Measurements from ENCODE around the gene LRRK1. TPM values are rescaled to one million over a fixed set of nuclear protein-coding genes. Genes with fewer than 3 reads are reported as not detected.

Gene LRRK1
- total and polyA plus RNA-seq, 2 donors (not counting 1 experiment from before 2014, with no cell fraction given): 19.8 to 53.0 TPM

- Histone ChIP-seq H4K20me1 (ENCODE audit: control insufficient read depth, insufficient read depth, low read length, poor library complexity, severe bottlenecking) (no peaks in the 10 kb centered on the region), H3K4me3 (ENCODE audit: control extremely low read depth in 1 of 5, extremely low read depth in 1 of 5, insufficient read depth in 1 of 5, low read depth in 2 of 5, low read length in 4 of 5) (no peak overlapping the region), H3K4me1 (ENCODE audit: control insufficient read depth in 2 of 2, insufficient read depth in 2 of 2, low read length in 2 of 2) (no peaks in the 10 kb centered on the region), H3K79me2 (ENCODE audit: control insufficient read depth, insufficient read depth, low read length) (no peaks in the 10 kb centered on the region), H2AFZ (ENCODE audit: insufficient read depth, low read depth, low read length, poor library complexity, severe bottlenecking) (no peak overlapping the region), H3K9ac (ENCODE audit: low read length) (no peak overlapping the region), H3K27ac (ENCODE audit: low read length in 2 of 2) (no peak overlapping the region), H3K4me2 (replicated peaks; ENCODE audit: low read depth, low read length, poor library complexity, severe bottlenecking) (no peak overlapping the region), H3K36me3 (replicated peaks in 1 of 2; ENCODE audit: control extremely low read depth in 1 of 2, control insufficient read depth in 1 of 2, extremely low read depth in 1 of 2, insufficient read depth in 2 of 2, low read length in 1 of 2) (no peaks in the 10 kb centered on the region), H3K9me3 (ENCODE audit: control extremely low read depth in 1 of 3, control insufficient read depth in 2 of 3, insufficient read depth in 1 of 3, low read length in 2 of 3) (no peaks in the 10 kb centered on the region), H3K27me3 (replicated peaks in 1 of 4; ENCODE audit: control extremely low read depth in 1 of 4, control insufficient read depth in 3 of 4, insufficient read depth in 4 of 4, low read length in 3 of 4) (peaks cover 0 to 51% (median 7%) of the 10 kb centered on the region in 4 experiments)
- peaks cover 61% of the 10 kb centered on the region for H3K27me3 Mint-ChIP-seq
- WGBS (ENCODE audit: insufficient coverage): 80% methylated on average over 2 of the region's 6 CpGs
- ChIA-PET POLR2A (no interaction called here), CTCF (no interaction called here)
- H3K9me3 Mint-ChIP-seq (ENCODE audit: insufficient read depth): no peaks in the 10 kb centered on the region
- no peak for ATAC-seq (ENCODE audit: low read depth)
- no peaks in the 10 kb centered on the region for H3K4me1 Mint-ChIP-seq
- TF ChIP-seq EZH2 (IDR thresholded peaks at IDR 0.05; ENCODE audit: borderline replicate concordance, insufficient read depth, low read depth, low read length, poor library complexity, severe bottlenecking) (no peak), CTCF (IDR thresholded peaks at IDR 0.05) (no peak)
- DNase-seq: no peak
- H3K4me3 Mint-ChIP-seq: no peak overlapping the region
- no peak overlapping the region for H3K27ac Mint-ChIP-seq
- intact Hi-C loops (cut with micrococcal nuclease): no loop called here
These were observed 28.3 kb upstream of the LRRK1 start for GRCh38 chr15:100890850-100891249.

GRCh38 chr15:100891307-100892012, 27.7 kb upstream of the LRRK1 start:
- ChIA-PET CTCF (no interaction called here), POLR2A (no interaction called here)
- intact Hi-C loops (cut with micrococcal nuclease): no loop called here
- Histone ChIP-seq H3K4me3 (ENCODE audit: control extremely low read depth in 1 of 5, extremely low read depth in 1 of 5, insufficient read depth in 1 of 5, low read depth in 2 of 5, low read length in 4 of 5) (no peak overlapping the region), H2AFZ (ENCODE audit: insufficient read depth, low read depth, low read length, poor library complexity, severe bottlenecking) (no peak overlapping the region), H3K79me2 (ENCODE audit: control insufficient read depth, insufficient read depth, low read length) (no peaks in the 10 kb centered on the region), H3K9me3 (ENCODE audit: control extremely low read depth in 1 of 3, control insufficient read depth in 2 of 3, insufficient read depth in 1 of 3, low read length in 2 of 3) (no peaks in the 10 kb centered on the region), H3K27me3 (replicated peaks in 1 of 4; ENCODE audit: control extremely low read depth in 1 of 4, control insufficient read depth in 3 of 4, insufficient read depth in 4 of 4, low read length in 3 of 4) (peaks cover 0 to 49% (median 7%) of the 10 kb centered on the region in 4 experiments), H3K9ac (ENCODE audit: low read length) (no peak overlapping the region), H3K4me2 (replicated peaks; ENCODE audit: low read depth, low read length, poor library complexity, severe bottlenecking) (no peak overlapping the region), H3K27ac (ENCODE audit: low read length in 2 of 2) (no peak overlapping the region), H4K20me1 (ENCODE audit: control insufficient read depth, insufficient read depth, low read length, poor library complexity, severe bottlenecking) (no peaks in the 10 kb centered on the region), H3K4me1 (ENCODE audit: control insufficient read depth in 2 of 2, insufficient read depth in 2 of 2, low read length in 2 of 2) (no peaks in the 10 kb centered on the region), H3K36me3 (replicated peaks in 1 of 2; ENCODE audit: control extremely low read depth in 1 of 2, control insufficient read depth in 1 of 2, extremely low read depth in 1 of 2, insufficient read depth in 2 of 2, low read length in 1 of 2) (no peaks in the 10 kb centered on the region)
- 58% methylated on average over 19 of the region's 21 CpGs for WGBS (ENCODE audit: insufficient coverage)
- Mint-ChIP-seq H3K4me1 (no peaks in the 10 kb centered on the region), H3K9me3 (ENCODE audit: insufficient read depth) (no peaks in the 10 kb centered on the region), H3K27ac (no peak overlapping the region), H3K4me3 (no peak overlapping the region), H3K27me3 (peaks cover 61% of the 10 kb centered on the region)
- ATAC-seq (ENCODE audit: low read depth) (no peak), DNase-seq (no peak)
- no peak for TF ChIP-seq CTCF (IDR thresholded peaks at IDR 0.05)
- TF ChIP-seq EZH2 (IDR thresholded peaks at IDR 0.05; ENCODE audit: borderline replicate concordance, insufficient read depth, low read depth, low read length, poor library complexity, severe bottlenecking): no peak
